ENCODE measurements around the gene RNF186. TPM values are rescaled to one million over a fixed set of nuclear protein-coding genes. Genes with fewer than 3 reads are reported as not detected.
"Not testable (repeated sequence)": the region's sequence is repeated elsewhere in the genome, so short reads cannot be mapped to it uniquely, and the experiment has no call there.

RNF186 gene
- total and polyA plus RNA-seq, 4 donors = 0.17 to 0.38 (median 0.28) TPM

GRCh38 chr1:19854866-19855265 is 39.8 kb upstream of the RNF186 start:
- Histone ChIP-seq H3K36me3 (ENCODE audit: control insufficient read depth in 4 of 4, insufficient read depth in 3 of 4, low read depth in 1 of 4, low read length in 3 of 4) (no peaks in the 10 kb centered on the region), H3K4me1 (ENCODE audit: control insufficient read depth in 4 of 4, insufficient read depth in 4 of 4, low read length in 3 of 4) (no peaks in the 10 kb centered on the region), H3K4me3 (ENCODE audit: low read depth in 1 of 3, low read length in 3 of 3) (no peak overlapping the region), H3K9me3 (ENCODE audit: control insufficient read depth in 4 of 4, low read length in 3 of 4) (no peaks in the 10 kb centered on the region), H3K27me3 (ENCODE audit: control insufficient read depth in 4 of 4, insufficient read depth in 4 of 4, low read length in 3 of 4) (no peaks in the 10 kb centered on the region), H3K27ac (ENCODE audit: low read depth in 1 of 2, low read length in 2 of 2) (no peak overlapping the region), H3K9ac (ENCODE audit: low read depth in 1 of 2, low read length in 2 of 2) (no peak overlapping the region)
- DNase-seq (ENCODE audit: low spot score) = no peak
- TF ChIP-seq HNF4G (IDR thresholded peaks at IDR 0.05) (no peak), FOXA1 (IDR thresholded peaks at IDR 0.05) (no peak), TAF1 (conservative IDR thresholded peaks at IDR 0.05) (no peak), CTCF (IDR thresholded peaks at IDR 0.05; ENCODE audit: low read depth, low read length, missing input control) (no peak), RXRA (IDR thresholded peaks at IDR 0.05) (no peak)

- H3K36me3 ChIP-seq (ENCODE audit: control insufficient read depth in 4 of 4, insufficient read depth in 3 of 4, low read depth in 1 of 4, low read length in 3 of 4) = no peaks in the 10 kb centered on the region
- no peak overlapping the region for H3K27ac ChIP-seq (ENCODE audit: low read depth in 1 of 2, low read length in 2 of 2)
- no peak for DNase-seq (ENCODE audit: low spot score)
- H3K4me1 ChIP-seq (ENCODE audit: control insufficient read depth in 4 of 4, insufficient read depth in 4 of 4, low read length in 3 of 4) = no peaks in the 10 kb centered on the region
- H3K27me3 ChIP-seq (ENCODE audit: control insufficient read depth in 4 of 4, insufficient read depth in 4 of 4, low read length in 3 of 4) = no peaks in the 10 kb centered on the region
- no peak overlapping the region for H3K4me3 ChIP-seq (ENCODE audit: low read depth in 1 of 3, low read length in 3 of 3)
- H3K9me3 ChIP-seq (ENCODE audit: control insufficient read depth in 4 of 4, low read length in 3 of 4) = no peaks in the 10 kb centered on the region
- TF ChIP-seq YY1 (IDR thresholded peaks at IDR 0.05) (no peak), FOXA1 (IDR thresholded peaks at IDR 0.05) (no peak), SP1 (IDR thresholded peaks at IDR 0.05) (no peak), JUND (IDR thresholded peaks at IDR 0.05) (no peak), NR2F2 (IDR thresholded peaks at IDR 0.05) (no peak), RAD21 (IDR thresholded peaks at IDR 0.05) (no peak), FOXA2 (IDR thresholded peaks at IDR 0.05) (no peak), CTCF (IDR thresholded peaks at IDR 0.05; ENCODE audit: low read depth, low read length, missing input control) (no peak), MAX (IDR thresholded peaks at IDR 0.05) (no peak)
- WGBS = 88% methylated on average over 1 of the region's 1 CpG
- no peak overlapping the region for H3K9ac ChIP-seq (ENCODE audit: low read depth in 1 of 2, low read length in 2 of 2)
Measured at GRCh38 chr1:19852036-19852435, 37.0 kb upstream of the RNF186 start.

- Histone ChIP-seq H3K27ac (ENCODE audit: low read depth in 1 of 2, low read length in 2 of 2) (no peak overlapping the region), H3K4me1 (ENCODE audit: control insufficient read depth in 4 of 4, insufficient read depth in 4 of 4, low read length in 3 of 4) (no peaks in the 10 kb centered on the region), H3K27me3 (ENCODE audit: control insufficient read depth in 4 of 4, insufficient read depth in 4 of 4, low read length in 3 of 4) (no peaks in the 10 kb centered on the region), H3K9ac (ENCODE audit: low read depth in 1 of 2, low read length in 2 of 2) (no peak overlapping the region), H3K36me3 (ENCODE audit: control insufficient read depth in 4 of 4, insufficient read depth in 3 of 4, low read depth in 1 of 4, low read length in 3 of 4) (no peaks in the 10 kb centered on the region), H3K9me3 (ENCODE audit: control insufficient read depth in 4 of 4, low read length in 3 of 4) (no peaks in the 10 kb centered on the region), H3K4me3 (ENCODE audit: low read depth in 1 of 3, low read length in 3 of 3) (no peak overlapping the region)
- no peak for DNase-seq (ENCODE audit: low spot score)
- 73% methylated on average over 7 of the region's 7 CpGs for WGBS
- TF ChIP-seq JUND (IDR thresholded peaks at IDR 0.05) = no peak
- no peak for TF ChIP-seq GABPA (IDR thresholded peaks at IDR 0.05 in 1 of 2, conservative IDR thresholded peaks at IDR 0.05 in 1 of 2)
- TF ChIP-seq RAD21 (IDR thresholded peaks at IDR 0.05) = no peak
- no peak for TF ChIP-seq HNF4G (IDR thresholded peaks at IDR 0.05)
- no peak for TF ChIP-seq RXRA (IDR thresholded peaks at IDR 0.05)
- TF ChIP-seq REST (IDR thresholded peaks at IDR 0.05) = no peak
- no peak for TF ChIP-seq ATF3 (IDR thresholded peaks at IDR 0.05)
- no peak for TF ChIP-seq FOXA1 (IDR thresholded peaks at IDR 0.05)
- no peak for TF ChIP-seq FOXA2 (IDR thresholded peaks at IDR 0.05)
Measured at GRCh38 chr1:19850214-19850613, 35.1 kb upstream of the RNF186 start.

GRCh38 chr1:19849307-19849706 is 34.2 kb upstream of the RNF186 start:
- DNase-seq (ENCODE audit: low spot score); H3K9me3 ChIP-seq (ENCODE audit: control insufficient read depth in 4 of 4, low read length in 3 of 4); H3K27ac ChIP-seq (ENCODE audit: low read depth in 1 of 2, low read length in 2 of 2); H3K36me3 ChIP-seq (ENCODE audit: control insufficient read depth in 4 of 4, insufficient read depth in 3 of 4, low read depth in 1 of 4, low read length in 3 of 4); H3K9ac ChIP-seq (ENCODE audit: low read depth in 1 of 2, low read length in 2 of 2); H3K4me3 ChIP-seq (ENCODE audit: low read depth in 1 of 3, low read length in 3 of 3); H3K27me3 ChIP-seq (ENCODE audit: control insufficient read depth in 4 of 4, insufficient read depth in 4 of 4, low read length in 3 of 4); H3K4me1 ChIP-seq (ENCODE audit: control insufficient read depth in 4 of 4, insufficient read depth in 4 of 4, low read length in 3 of 4): not testable (repeated sequence)
- WGBS = 80% methylated on average over 3 of the region's 3 CpGs
